ENCODE data around the gene ADH5.
"Not testable (repeated sequence)": the region's sequence is repeated elsewhere in the genome, so short reads cannot be mapped to it uniquely, and the experiment has no call there.

Gene ADH5

DNA sequence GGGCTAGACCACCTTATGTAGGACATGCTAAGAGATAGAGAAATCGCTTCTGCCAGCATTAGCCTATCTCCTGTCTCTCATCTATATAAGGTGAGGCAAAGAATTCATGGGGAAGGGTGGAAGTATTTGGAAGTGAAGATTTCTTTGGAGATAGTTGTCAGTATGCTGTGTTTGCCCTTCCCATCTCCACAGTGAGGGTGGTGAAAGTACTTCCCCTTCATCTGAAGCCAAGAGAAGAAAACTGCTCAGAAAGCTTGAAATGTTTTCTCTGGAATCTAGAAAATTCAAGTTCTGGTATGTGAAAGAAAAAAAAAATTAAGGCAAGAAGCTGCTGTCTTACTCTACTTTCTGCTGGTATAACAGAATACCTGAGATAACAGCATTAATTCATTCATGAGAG, 12.3 kb upstream of the ADH5 start:
- Mint-ChIP-seq H3K4me3 (no peak overlapping the region), H3K4me1 (ENCODE audit: low read depth) (no peaks in the 10 kb centered on the region), H3K9me3 (no peaks in the 10 kb centered on the region), H3K27ac (no peak overlapping the region), H3K27me3 (ENCODE audit: low read depth) (peaks cover 14% of the 10 kb centered on the region), H3K36me3 (ENCODE audit: low read depth) (no peaks in the 10 kb centered on the region)

DNA sequence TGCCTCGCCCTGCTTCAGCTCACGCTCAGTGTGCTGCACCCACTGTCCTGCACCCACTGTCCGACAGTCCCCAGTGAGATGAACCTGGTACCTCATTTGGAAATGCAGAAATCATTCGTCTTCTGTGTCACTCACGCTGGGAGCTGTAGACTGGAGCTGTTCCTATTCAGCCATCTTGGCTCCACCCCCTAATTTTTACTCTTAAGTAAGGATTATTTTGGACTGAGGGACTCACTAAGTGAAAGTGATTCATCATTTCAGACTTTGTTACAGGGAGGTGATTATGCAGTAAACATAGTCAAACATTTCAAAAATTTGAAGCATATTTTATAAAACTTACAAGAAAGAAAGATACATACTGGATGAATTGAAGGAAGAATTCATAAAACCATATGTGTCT, 11.2 kb upstream of the ADH5 start:
- H3K4me3 Mint-ChIP-seq; H3K9me3 Mint-ChIP-seq; H3K27ac Mint-ChIP-seq; H3K4me1 Mint-ChIP-seq (ENCODE audit: low read depth); H3K36me3 Mint-ChIP-seq (ENCODE audit: low read depth): not testable (repeated sequence)
- peaks cover 14% of the 10 kb centered on the region for H3K27me3 Mint-ChIP-seq (ENCODE audit: low read depth)

DNA sequence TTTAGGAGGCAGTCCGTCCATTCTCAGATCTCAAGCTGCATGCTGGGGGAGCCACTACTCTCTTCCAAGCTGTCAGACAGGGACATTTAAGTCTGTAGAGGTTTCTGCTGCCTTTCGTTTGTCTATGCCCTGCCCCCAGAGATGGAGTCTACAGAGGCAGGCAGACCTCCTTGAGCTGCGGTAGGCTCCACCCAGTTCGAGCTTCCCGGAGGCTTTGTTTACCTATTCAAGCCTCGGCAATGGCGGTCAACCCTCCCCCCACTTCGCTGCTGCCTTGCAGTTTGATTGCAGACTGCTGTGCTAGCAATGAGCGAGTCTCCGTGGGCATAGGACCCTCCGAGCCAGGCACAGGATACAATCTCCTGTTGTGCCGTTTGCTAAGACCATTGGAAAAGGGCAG, 10.7 kb upstream of the ADH5 start:
- peaks cover 14% of the 10 kb centered on the region for H3K27me3 Mint-ChIP-seq (ENCODE audit: low read depth)

DNA sequence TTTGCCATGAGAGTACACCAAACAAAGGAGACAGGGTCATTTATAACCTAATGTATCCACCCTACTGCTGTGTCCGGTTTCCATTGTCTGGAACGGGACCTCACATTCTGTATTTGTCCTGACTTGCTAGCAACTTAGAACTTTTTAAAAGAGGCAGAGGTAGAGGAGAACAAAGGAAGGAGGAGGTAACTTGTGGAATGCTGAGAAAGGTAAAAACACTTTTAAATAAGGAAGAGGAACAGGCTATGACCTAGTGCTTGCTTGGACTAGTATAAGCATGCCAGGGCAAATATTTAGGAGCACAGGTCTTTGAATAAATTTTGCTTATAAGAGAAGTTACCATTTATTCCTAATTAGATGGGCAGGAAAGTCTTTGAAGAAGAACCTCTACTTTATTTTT, 3.3 kb upstream of the ADH5 start:
- H3K4me1 Mint-ChIP-seq (ENCODE audit: low read depth): peaks cover 18% of the 10 kb centered on the region
- H3K27me3 Mint-ChIP-seq (ENCODE audit: low read depth); H3K9me3 Mint-ChIP-seq; H3K27ac Mint-ChIP-seq; H3K4me3 Mint-ChIP-seq; H3K36me3 Mint-ChIP-seq (ENCODE audit: low read depth): not testable (repeated sequence)

More for the DNA sequence above, 10.7 kb upstream of the ADH5 start:
- no peaks in the 10 kb centered on the region for H3K4me1 Mint-ChIP-seq (ENCODE audit: low read depth)
- no peaks in the 10 kb centered on the region for H3K9me3 Mint-ChIP-seq
- no peak overlapping the region for H3K4me3 Mint-ChIP-seq
- no peaks in the 10 kb centered on the region for H3K36me3 Mint-ChIP-seq (ENCODE audit: low read depth)
- no peak overlapping the region for H3K27ac Mint-ChIP-seq

DNA sequence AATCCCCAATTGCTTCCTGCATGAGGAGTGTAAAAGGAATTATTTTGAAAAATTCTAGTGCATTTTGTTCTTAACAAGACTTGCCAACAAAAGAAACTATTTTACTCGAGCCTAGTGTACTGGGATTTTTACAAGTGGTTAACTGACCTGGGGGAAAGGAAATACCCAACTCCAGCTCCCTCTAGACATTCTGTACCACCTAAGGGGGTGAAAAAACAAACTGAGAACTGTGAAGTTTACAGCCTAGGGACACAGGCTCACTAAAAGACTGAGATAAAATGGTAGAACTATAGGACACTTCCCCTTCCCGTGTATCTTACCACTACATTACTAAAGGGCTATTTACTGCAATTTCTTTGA, 2.6 kb upstream of the ADH5 start:
- Mint-ChIP-seq H3K27me3 (ENCODE audit: low read depth) (peaks cover 4% of the 10 kb centered on the region), H3K4me1 (ENCODE audit: low read depth) (peaks cover 22% of the 10 kb centered on the region), H3K4me3 (no peak overlapping the region), H3K36me3 (ENCODE audit: low read depth) (peaks cover 5% of the 10 kb centered on the region), H3K9me3 (no peaks in the 10 kb centered on the region), H3K27ac (no peak overlapping the region)

DNA sequence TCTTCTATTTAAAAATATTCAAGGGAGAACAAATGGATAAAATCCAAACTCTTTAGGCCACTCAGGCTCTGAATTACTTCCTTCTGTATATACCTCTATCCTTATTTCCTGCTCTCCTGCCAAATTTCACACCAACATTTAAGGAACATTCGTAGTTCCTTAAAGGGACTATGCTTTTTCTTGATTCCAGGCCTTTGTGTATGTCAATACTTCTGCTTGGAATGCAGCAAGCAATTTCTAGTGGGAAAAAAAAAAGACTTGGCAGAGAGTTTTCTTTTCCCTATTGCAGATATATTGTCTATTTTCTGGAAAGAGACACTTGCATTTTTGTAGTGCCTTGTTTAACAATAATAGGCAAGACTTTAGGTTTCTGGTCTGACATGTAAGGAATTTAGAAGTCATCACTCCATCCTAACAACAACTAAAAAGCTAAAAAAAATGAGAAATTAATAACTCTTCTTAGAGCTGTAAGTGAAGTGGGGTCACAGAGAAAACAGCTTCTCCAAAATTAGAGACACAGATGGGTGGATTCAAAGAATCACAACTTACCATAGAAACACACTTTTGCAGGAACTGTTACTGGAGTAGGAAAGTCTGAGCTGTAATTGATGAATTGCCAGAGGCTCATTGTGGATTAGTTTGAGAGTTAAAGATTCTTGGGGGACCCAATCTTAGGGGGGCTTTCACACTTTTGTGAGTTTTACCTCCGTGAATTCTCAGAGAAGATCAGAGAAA, 2.1 kb upstream of the ADH5 start:
- Mint-ChIP-seq H3K36me3 (ENCODE audit: low read depth) (peaks cover 5% of the 10 kb centered on the region), H3K4me3 (no peak overlapping the region), H3K9me3 (no peaks in the 10 kb centered on the region), H3K4me1 (ENCODE audit: low read depth) (peaks cover 23% of the 10 kb centered on the region), H3K27me3 (ENCODE audit: low read depth) (peaks cover 4% of the 10 kb centered on the region), H3K27ac (no peak overlapping the region)

DNA sequence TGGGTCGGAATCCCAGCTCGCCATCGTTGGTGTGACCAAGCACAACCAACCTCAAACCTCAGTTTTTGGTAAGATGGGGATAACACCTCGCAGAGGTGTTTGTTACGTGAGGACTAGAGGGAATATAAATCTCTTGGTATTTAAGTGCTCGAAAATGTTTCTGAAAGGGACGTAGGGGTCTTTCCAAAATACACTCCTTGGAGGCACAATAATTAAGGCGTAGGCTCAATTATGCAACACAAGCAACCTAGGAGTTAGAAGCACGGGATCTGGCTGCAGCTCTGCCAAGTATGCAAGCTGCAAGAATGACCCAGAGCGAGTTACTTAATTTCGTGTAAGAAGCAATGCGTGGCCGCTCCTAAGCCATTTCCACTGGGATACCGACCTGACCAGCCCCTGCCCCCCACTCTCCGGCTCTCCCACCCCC, 552 bp downstream of the ADH5 start:
- Mint-ChIP-seq H3K4me1 (ENCODE audit: low read depth) (peaks cover 26% of the 10 kb centered on the region), H3K9me3 (no peaks in the 10 kb centered on the region), H3K27ac (peak overlapping the region; percentile 95), H3K36me3 (ENCODE audit: low read depth) (peaks cover 22% of the 10 kb centered on the region), H3K4me3 (peak overlapping the region; percentile 94), H3K27me3 (ENCODE audit: low read depth) (peaks cover 4% of the 10 kb centered on the region)

DNA sequence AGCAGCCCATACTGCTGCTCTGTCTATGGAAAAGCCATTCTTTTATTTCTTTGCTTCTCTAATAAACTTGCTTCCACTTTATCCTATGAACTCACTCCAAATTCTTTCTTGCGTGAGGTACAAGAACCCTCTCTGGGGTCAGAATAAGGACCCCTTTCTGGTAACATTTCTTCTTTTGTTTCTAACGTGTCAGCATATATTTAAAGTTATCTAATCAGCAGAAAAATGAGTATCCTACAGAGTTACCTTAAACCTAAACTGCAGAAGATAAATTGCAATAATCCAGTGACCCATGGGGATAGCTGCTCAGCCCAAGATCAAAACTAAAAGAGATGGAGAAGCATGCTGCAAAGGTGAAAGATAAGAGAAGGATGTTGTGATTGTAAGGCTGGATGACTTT, 4.0 kb downstream of the ADH5 start:
- Mint-ChIP-seq H3K36me3 (ENCODE audit: low read depth) (peaks cover 36% of the 10 kb centered on the region), H3K27ac (no peak overlapping the region), H3K27me3 (ENCODE audit: low read depth) (no peaks in the 10 kb centered on the region), H3K4me3 (no peak overlapping the region), H3K4me1 (ENCODE audit: low read depth) (peaks cover 20% of the 10 kb centered on the region), H3K9me3 (no peaks in the 10 kb centered on the region)

DNA sequence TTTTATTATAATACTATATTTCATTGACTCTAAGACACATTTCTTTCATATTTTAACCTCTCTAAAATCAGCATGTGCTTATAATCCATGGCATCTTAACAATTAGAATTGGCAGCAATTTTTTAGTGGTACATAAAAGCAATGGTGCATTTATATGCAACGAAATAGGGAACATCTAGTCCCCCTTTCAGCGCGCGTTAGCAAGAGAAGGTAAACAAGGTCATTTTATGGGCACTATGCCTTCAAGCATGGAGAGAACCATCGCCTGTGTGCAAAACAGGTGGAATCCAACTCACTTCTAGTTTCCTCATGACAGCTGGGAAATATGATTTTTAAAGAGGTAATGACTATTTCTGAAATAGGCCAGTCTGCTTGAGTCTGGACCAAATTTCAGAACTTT, 6.4 kb downstream of the ADH5 start:
- H3K36me3 Mint-ChIP-seq (ENCODE audit: low read depth): peaks cover 43% of the 10 kb centered on the region
- no peak overlapping the region for H3K4me3 Mint-ChIP-seq
- peaks cover 11% of the 10 kb centered on the region for H3K4me1 Mint-ChIP-seq (ENCODE audit: low read depth)
- H3K27me3 Mint-ChIP-seq (ENCODE audit: low read depth): no peaks in the 10 kb centered on the region
- H3K9me3 Mint-ChIP-seq: no peaks in the 10 kb centered on the region
- H3K27ac Mint-ChIP-seq: no peak overlapping the region

DNA sequence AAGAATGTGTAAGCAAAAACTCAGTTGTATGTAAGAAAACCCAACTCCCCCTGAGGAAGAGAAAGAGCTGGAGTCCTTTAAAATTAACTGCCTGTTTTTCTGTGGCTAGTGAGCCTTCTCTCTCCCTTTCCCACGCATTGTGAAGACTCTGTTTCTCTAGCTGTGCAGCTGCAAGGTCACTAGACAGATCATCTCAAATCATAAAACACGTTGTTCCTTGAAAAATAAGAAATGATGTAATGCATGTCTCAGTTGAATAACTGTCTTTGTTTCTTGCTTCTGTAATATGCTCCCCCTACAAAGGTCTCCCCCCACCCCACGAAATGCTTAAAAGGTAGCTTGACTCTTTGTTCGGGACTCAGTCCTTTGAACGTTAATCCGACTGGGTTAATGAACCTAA, 7.7 kb downstream of the ADH5 start:
- H3K4me1 Mint-ChIP-seq (ENCODE audit: low read depth); H3K4me3 Mint-ChIP-seq; H3K9me3 Mint-ChIP-seq; H3K27me3 Mint-ChIP-seq (ENCODE audit: low read depth): not testable (repeated sequence)
- peaks cover 45% of the 10 kb centered on the region for H3K36me3 Mint-ChIP-seq (ENCODE audit: low read depth)
- H3K27ac Mint-ChIP-seq: peak overlapping the region; percentile 35

DNA sequence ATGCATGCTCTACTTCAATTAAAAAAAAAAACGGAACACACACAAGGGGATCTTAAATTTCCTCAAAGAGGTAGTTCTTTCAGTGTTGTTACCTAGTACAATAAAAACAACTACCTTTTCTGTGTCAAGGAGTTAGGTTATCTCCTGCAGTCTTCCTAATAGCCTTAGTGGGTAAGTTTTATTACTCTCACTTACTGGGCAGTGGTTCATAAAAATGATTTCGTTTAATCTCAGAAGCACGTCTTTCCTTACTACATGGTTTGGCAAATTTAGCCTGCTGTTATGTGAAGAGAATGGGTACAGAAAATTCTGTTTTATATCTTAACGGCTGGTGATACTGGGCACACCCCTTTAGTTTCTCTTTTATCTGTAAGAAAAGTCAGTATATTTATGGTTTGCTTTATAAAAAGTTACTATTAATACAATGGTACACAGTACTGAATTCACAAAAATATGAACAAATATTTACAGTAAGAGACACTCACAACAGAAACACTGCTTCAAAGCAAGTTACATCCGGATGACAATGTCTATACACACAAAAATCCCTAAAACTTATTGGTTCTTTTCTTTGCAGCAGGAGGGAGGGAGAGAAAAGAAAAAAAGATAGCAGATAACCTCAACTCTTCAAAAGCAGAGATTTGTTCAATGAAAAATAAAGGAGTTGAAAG, 8.8 kb downstream of the ADH5 start:
- no peak overlapping the region for H3K27ac Mint-ChIP-seq
- no peaks in the 10 kb centered on the region for H3K9me3 Mint-ChIP-seq
- H3K36me3 Mint-ChIP-seq (ENCODE audit: low read depth): peaks cover 44% of the 10 kb centered on the region

DNA sequence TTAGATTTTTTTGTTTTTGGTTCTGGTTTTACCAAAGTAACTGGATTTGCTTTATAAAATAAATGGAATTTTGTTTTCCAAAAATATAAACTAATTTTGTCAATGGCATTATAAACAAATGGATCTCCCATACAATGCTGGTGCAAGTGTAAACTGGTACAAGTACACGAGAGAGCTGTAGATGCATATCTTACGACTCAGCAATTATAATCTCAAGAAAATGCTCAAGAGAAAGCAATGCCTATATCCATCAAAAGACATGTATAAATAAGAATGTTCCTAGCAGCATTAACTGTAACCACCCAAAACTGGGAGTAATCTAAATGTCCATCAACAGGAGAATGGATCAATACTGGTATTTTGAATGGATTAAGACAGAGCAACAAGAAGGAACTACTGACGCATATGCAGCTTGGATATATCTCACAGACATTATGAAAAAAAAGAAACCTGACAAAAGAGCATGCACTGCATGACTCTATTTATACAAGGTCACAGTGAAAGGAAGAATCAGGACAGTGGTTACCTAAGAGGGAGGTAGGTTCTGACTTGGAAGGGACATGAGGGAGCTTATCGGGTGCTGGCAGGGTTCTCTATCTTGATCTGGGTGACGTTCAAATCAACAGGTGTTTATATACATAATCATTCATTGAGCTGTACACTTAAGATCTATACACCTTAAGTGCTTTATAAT, 9.5 kb downstream of the ADH5 start:
- no peak overlapping the region for H3K27ac Mint-ChIP-seq
- H3K4me1 Mint-ChIP-seq (ENCODE audit: low read depth): peaks cover 4% of the 10 kb centered on the region
- H3K4me3 Mint-ChIP-seq: no peak overlapping the region
- H3K9me3 Mint-ChIP-seq: no peaks in the 10 kb centered on the region
- peaks cover 45% of the 10 kb centered on the region for H3K36me3 Mint-ChIP-seq (ENCODE audit: low read depth)
- no peaks in the 10 kb centered on the region for H3K27me3 Mint-ChIP-seq (ENCODE audit: low read depth)

More for the DNA sequence above, 8.8 kb downstream of the ADH5 start:
- H3K4me3 Mint-ChIP-seq: no peak overlapping the region
- peaks cover 4% of the 10 kb centered on the region for H3K4me1 Mint-ChIP-seq (ENCODE audit: low read depth)
- H3K27me3 Mint-ChIP-seq (ENCODE audit: low read depth): no peaks in the 10 kb centered on the region

DNA sequence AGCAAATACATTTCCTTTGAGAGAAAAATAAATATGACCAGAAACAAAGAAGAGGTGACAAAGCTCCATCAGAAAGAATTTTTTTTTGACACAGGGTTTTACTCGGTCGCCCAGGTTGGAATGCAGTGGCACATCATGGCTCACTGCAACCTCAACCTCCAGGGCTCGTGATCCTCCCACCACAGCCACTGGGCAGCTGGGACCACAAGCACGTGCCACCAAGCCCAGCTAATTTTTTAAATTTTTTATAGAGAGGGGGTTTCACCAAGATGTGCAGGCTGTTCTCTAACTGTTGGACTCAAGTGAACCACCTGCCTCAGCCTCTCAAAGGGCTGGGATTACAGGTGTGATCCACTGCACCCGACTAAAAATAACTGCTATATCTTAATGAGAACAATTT, 10.3 kb downstream of the ADH5 start:
- Mint-ChIP-seq H3K4me3 (no peak overlapping the region), H3K27ac (no peak overlapping the region), H3K4me1 (ENCODE audit: low read depth) (peaks cover 4% of the 10 kb centered on the region), H3K36me3 (ENCODE audit: low read depth) (peaks cover 44% of the 10 kb centered on the region), H3K27me3 (ENCODE audit: low read depth) (no peaks in the 10 kb centered on the region), H3K9me3 (no peaks in the 10 kb centered on the region)

DNA sequence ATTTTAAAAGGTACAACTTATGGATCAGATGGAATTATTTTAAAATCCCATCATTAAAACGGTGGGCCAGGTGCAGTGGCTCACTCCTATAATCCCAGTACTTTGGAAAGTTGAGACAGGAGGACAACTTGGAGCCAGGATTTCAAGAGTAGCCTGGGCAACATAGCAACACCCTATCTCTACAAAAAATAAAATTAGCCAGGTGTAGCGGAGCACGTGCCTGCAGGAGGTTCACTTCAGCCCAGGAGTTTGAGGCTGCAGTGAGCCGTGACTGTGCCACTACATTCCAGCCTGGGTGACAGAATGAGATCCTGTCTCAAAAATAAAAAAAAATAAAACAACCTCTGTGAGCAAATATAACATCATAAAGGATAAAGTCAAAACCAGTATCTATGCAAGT, 11.4 kb downstream of the ADH5 start:
- peaks cover 4% of the 10 kb centered on the region for H3K4me1 Mint-ChIP-seq (ENCODE audit: low read depth)
- H3K36me3 Mint-ChIP-seq (ENCODE audit: low read depth): peaks cover 47% of the 10 kb centered on the region
- H3K27ac Mint-ChIP-seq: no peak overlapping the region
- no peaks in the 10 kb centered on the region for H3K9me3 Mint-ChIP-seq
- no peaks in the 10 kb centered on the region for H3K27me3 Mint-ChIP-seq (ENCODE audit: low read depth)
- no peak overlapping the region for H3K4me3 Mint-ChIP-seq

All from T-helper 1 cell treated with Interleukin-12 subunit alpha and Interleukin-12 subunit beta and Interleukin-4 antibody, amounts not matched to agents 30 μg/mL and 1 μg/mL, for 36 hours (primary cell).